ENCODE results near the gene CLCN6. TPM values are rescaled to one million over a fixed set of nuclear protein-coding genes. Genes with fewer than 3 reads are reported as not detected.
A peak's percentile ranks its signal among the peaks of the same experiment; 100 is the strongest.

CLCN6 gene
- total and polyA plus RNA-seq, 2 of the 8 experiments (the other 6 are each of a cell fraction or from before 2014, with no cell fraction given): 15.7 to 26.0 TPM

DNA sequence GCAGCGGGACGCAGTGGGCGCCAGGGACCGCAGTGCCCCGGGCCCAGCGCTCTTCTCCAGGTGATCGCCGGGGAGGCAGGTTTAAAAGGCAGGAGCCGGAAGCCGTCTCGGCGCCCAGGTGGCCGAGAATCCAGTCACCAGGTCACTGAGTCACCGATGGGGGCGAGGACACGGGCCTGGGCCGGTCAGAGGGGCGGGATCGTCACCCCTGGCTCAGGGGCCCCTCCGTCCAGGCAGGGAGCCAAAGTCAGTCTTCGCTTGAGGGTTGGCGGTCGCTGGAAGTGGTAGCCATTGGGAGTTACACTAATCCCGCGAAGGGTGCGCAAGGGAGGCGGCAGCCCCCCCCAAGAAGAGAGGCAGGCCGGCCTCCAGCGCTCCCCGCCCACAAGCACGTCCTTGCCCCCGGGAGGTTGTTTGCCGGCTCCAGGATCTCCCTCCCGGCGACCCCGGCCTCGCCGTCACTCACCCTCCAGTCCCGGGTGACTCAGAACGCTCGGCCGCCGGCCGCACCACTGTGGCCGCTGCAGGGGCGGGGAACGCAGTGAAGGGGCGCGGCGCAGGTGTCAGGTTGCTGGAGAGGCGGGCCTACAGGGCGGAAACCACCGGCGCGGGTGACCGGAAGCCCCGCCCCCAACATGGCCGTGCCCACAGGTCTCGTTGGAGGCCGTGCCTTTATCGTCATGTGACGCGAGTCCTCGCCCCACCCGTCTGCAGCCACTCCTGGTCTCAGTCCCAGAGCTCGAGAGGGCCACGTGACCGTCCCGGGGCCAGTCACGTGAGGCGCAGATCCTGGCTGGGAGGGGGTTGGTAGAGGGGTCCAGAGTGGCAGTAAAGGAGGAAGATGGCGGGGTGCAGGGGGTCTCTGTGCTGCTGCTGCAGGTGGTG, at the start of gene CLCN6, which contains the start of gene MTHFR (continued):
- TF ChIP-seq EZH2 (IDR thresholded peaks at IDR 0.05; ENCODE audit: low read depth, low read length, severe bottlenecking) (no peak), TAF7 (optimal IDR thresholded peaks at IDR 0.05; ENCODE audit: borderline replicate concordance, low read depth, low read length) (peak; percentile 48), KDM4A (IDR thresholded peaks at IDR 0.05; ENCODE audit: low read depth, low read length, severe bottlenecking) (peak; percentile 38), HDAC6 (IDR thresholded peaks at IDR 0.05; ENCODE audit: low read depth, low read length) (no peak), SRF (IDR thresholded peaks at IDR 0.05; ENCODE audit: low read depth, low read length) (no peak; the same call in 1 of the 2 replicates), CTBP2 (IDR thresholded peaks at IDR 0.05; ENCODE audit: borderline replicate concordance, insufficient read depth, insufficient read length, low read length) (no peak), RFX5 (IDR thresholded peaks at IDR 0.05; ENCODE audit: borderline replicate concordance, low read depth, low read length) (no peak)
